Measurements from ENCODE around the gene DSP. TPM values are rescaled to one million over a fixed set of nuclear protein-coding genes. Genes with fewer than 3 reads are reported as not detected.

The DSP gene
- total and polyA plus RNA-seq, 2 of the 13 experiments (the other 11 are each of a cell fraction or from before 2014, with no cell fraction given), result 89.8 to 117 TPM

DNA sequence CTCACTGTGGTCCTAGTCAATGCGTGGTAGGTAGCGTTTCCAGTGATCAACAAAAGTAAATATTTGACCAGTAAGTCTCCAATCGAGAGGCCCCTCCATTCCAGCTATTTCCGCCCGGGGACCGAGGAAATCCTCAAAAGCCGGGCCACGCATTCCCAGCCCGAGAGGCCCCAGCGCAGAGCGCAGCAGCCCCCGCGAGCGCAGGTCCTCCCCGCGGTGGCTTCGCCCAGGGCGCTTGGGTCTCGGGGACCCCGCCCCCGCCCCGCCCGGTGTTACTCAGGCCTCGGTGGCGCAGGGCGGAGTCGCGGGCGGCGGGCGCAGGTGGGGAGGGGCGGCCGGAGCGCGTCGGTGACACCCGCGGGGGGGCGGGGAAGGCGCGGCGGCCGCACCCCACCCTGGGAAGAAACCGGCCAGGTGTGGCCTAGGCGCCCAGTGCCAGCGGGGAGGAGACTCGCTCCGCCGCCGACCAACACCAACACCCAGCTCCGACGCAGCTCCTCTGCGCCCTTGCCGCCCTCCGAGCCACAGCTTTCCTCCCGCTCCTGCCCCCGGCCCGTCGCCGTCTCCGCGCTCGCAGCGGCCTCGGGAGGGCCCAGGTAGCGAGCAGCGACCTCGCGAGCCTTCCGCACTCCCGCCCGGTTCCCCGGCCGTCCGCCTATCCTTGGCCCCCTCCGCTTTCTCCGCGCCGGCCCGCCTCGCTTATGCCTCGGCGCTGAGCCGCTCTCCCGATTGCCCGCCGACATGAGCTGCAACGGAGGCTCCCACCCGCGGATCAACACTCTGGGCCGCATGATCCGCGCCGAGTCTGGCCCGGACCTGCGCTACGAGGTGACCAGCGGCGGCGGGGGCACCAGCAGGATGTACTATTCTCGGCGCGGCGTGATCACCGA is at the start of gene DSP (continued):
- TF ChIP-seq, protein P1, sequence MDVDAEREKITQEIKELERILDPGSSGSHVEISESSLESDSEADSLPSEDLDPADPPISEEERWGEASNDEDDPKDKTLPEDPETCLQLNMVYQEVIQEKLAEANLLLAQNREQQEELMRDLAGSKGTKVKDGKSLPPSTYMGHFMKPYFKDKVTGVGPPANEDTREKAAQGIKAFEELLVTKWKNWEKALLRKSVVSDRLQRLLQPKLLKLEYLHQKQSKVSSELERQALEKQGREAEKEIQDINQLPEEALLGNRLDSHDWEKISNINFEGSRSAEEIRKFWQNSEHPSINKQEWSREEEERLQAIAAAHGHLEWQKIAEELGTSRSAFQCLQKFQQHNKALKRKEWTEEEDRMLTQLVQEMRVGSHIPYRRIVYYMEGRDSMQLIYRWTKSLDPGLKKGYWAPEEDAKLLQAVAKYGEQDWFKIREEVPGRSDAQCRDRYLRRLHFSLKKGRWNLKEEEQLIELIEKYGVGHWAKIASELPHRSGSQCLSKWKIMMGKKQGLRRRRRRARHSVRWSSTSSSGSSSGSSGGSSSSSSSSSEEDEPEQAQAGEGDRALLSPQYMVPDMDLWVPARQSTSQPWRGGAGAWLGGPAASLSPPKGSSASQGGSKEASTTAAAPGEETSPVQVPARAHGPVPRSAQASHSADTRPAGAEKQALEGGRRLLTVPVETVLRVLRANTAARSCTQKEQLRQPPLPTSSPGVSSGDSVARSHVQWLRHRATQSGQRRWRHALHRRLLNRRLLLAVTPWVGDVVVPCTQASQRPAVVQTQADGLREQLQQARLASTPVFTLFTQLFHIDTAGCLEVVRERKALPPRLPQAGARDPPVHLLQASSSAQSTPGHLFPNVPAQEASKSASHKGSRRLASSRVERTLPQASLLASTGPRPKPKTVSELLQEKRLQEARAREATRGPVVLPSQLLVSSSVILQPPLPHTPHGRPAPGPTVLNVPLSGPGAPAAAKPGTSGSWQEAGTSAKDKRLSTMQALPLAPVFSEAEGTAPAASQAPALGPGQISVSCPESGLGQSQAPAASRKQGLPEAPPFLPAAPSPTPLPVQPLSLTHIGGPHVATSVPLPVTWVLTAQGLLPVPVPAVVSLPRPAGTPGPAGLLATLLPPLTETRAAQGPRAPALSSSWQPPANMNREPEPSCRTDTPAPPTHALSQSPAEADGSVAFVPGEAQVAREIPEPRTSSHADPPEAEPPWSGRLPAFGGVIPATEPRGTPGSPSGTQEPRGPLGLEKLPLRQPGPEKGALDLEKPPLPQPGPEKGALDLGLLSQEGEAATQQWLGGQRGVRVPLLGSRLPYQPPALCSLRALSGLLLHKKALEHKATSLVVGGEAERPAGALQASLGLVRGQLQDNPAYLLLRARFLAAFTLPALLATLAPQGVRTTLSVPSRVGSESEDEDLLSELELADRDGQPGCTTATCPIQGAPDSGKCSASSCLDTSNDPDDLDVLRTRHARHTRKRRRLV (CRISPR knock-in tag; IDR thresholded peaks at IDR 0.05), result peak; percentile 31; the same call in 1 of the 2 replicates
- TF ChIP-seq SNRNP70 (IDR thresholded peaks at IDR 0.05; ENCODE audit: low read depth, low read length), result no peak
- TF ChIP-seq ZNF678 (CRISPR knock-in tag; IDR thresholded peaks at IDR 0.05), result no peak
- peak; percentile 88; the same call in 1 of the 2 replicates for TF ChIP-seq ZNF34 (CRISPR knock-in tag; IDR thresholded peaks at IDR 0.05; ENCODE audit: borderline replicate concordance)
- TF ChIP-seq ZNF790 (CRISPR knock-in tag; IDR thresholded peaks at IDR 0.05; ENCODE audit: borderline replicate concordance), result peak; percentile 82; the same call in 1 of the 2 replicates
- TF ChIP-seq, protein P2, sequence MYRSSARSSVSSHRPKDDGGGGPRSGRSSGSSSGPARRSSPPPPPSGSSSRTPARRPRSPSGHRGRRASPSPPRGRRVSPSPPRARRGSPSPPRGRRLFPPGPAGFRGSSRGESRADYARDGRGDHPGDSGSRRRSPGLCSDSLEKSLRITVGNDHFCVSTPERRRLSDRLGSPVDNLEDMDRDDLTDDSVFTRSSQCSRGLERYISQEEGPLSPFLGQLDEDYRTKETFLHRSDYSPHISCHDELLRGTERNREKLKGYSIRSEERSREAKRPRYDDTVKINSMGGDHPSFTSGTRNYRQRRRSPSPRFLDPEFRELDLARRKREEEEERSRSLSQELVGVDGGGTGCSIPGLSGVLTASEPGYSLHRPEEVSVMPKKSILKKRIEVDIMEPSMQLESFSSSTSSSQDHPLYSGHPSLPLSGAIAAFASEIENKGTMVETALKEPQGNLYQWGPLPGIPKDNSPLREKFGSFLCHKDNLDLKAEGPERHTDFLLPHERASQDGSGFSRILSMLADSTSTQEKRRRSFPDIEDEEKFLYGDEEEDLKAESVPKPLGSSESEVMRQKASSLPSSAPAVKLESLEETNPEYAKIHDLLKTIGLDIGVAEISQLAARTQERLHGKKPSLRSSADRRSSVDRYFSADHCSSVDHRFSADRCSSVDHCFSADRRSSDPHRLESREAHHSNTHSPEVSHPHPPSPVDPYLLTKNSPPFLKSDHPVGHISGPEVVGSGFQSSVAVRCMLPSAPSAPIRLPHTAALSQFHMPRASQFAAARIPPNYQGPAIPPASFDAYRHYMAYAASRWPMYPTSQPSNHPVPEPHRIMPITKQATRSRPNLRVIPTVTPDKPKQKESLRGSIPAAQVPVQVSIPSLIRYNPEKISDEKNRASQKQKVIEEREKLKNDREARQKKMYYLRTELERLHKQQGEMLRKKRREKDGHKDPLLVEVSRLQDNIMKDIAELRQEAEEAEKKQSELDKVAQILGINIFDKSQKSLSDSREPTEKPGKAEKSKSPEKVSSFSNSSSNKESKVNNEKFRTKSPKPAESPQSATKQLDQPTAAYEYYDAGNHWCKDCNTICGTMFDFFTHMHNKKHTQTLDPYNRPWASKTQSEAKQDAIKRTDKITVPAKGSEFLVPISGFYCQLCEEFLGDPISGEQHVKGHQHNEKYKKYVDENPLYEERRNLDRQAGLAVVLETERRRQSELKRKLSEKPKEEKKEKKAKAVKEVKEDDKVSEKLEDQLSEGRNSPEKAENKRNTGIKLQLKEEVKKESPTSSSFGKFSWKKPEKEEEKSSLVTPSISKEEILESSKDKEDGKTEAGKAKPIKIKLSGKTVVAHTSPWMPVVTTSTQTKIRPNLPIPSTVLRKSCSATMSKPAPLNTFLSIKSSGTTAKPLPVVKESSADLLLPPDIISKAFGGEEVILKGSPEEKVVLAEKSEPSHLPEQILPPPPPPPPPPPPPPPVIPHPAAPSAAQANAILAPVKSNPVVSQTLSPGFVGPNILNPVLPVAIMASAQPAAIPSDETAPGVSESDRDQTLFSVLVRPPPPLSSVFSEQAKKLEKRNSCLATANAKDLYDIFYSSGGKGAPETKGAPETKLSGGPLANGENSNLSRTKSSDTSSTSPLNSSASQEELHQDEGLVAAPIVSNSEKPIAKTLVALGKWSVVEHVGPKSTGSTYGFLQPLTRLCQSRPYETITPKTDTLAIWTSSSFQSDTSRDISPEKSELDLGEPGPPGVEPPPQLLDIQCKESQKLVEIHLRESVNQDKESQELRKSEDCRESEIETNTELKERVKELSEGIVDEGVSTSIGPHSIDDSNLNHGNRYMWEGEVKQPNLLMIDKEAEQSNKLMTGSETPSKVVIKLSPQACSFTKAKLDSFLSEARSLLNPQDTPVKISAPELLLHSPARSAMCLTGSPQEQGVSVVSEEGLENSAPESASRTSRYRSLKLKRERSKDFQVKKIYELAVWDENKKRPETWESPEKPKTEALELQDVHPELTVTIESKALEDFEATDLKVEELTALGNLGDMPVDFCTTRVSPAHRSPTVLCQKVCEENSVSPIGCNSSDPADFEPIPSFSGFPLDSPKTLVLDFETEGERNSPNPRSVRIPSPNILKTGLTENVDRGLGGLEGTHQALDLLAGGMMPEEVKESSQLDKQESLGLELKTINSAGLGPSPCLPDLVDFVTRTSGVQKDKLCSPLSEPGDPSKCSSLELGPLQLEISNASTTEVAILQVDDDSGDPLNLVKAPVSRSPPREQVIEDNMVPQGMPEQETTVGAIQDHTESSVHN (CRISPR knock-in tag; IDR thresholded peaks at IDR 0.05), result peak; percentile 5; the same call in 1 of the 2 replicates
- TF ChIP-seq ZNF569 (CRISPR knock-in tag; IDR thresholded peaks at IDR 0.05; ENCODE audit: borderline replicate concordance), result no peak
- TF ChIP-seq ZSCAN25 (CRISPR knock-in tag; IDR thresholded peaks at IDR 0.05), result peak; percentile 69; the same call in 1 of the 2 replicates
- peak; percentile 85; the same call in 1 of the 2 replicates for TF ChIP-seq SAFB2 (CRISPR knock-in tag; IDR thresholded peaks at IDR 0.05; ENCODE audit: borderline replicate concordance, low read depth)
- TF ChIP-seq SP2 (CRISPR knock-in tag; IDR thresholded peaks at IDR 0.05), result peak; percentile 33
